HG03460 (cell line): Measurements from ENCODE around the gene NTN1.

Experiments used
- ATAC-seq: cut with Tn5 transposase; IDR thresholded peaks from one replicate; pipeline ENCODE4 v1.9.1; 2021; ENCODE audit not compliant: unreplicated experiment

Gene NTN1

GRCh38 chr17:9268546-9268945, 247.2 kb downstream of the NTN1 start:
- no peak for ATAC-seq

- ATAC-seq: no peak
These were observed 248.2 kb downstream of the NTN1 start for GRCh38 chr17:9269350-9270035.

- no peak for ATAC-seq
These were observed 249.6 kb downstream of the NTN1 start for GRCh38 chr17:9270921-9271320.

GRCh38 chr17:9271989-9272388, 250.7 kb downstream of the NTN1 start:
- no peak for ATAC-seq

- ATAC-seq: no peak
These were observed 251.3 kb downstream of the NTN1 start for GRCh38 chr17:9272501-9273200.

- no peak for ATAC-seq
These were observed 252.4 kb downstream of the NTN1 start for GRCh38 chr17:9273428-9274391.

- no peak for ATAC-seq
These were observed 253.7 kb downstream of the NTN1 start for GRCh38 chr17:9274973-9275372.

GRCh38 chr17:9279893-9280292, 258.6 kb downstream of the NTN1 start:
- no peak for ATAC-seq

GRCh38 chr17:9283909-9284308, 262.6 kb downstream of the NTN1 start:
- no peak for ATAC-seq

- no peak for ATAC-seq
These were observed 263.6 kb downstream of the NTN1 start for GRCh38 chr17:9284884-9285283.

- no peak for ATAC-seq
These were observed 264.5 kb downstream of the NTN1 start for GRCh38 chr17:9285602-9286427.

- ATAC-seq: no peak
These were observed 265.1 kb downstream of the NTN1 start for GRCh38 chr17:9286434-9286833.

GRCh38 chr17:9287306-9287705, 266.0 kb downstream of the NTN1 start:
- no peak for ATAC-seq

GRCh38 chr17:9290226-9290613, 268.9 kb downstream of the NTN1 start:
- ATAC-seq: no peak

GRCh38 chr17:9291912-9292560, 270.7 kb downstream of the NTN1 start:
- ATAC-seq: no peak

- ATAC-seq: no peak
These were observed 271.2 kb downstream of the NTN1 start for GRCh38 chr17:9292561-9292941.
